Lung (tissue), 12 donors: Measurements from ENCODE around the gene SUN1. TPM values are rescaled to one million over a fixed set of nuclear protein-coding genes. Genes with fewer than 3 reads are reported as not detected.

Experiments used
- ATAC-seq: fragments of 200-7000 bp; cut with Tn5 transposase; one replicate; pipeline ENCODE4 v1.9.1; 2020; ENCODE audit warnings: moderate number of reproducible peaks; ENCODE audit not compliant: insufficient read depth, low FRiP score
- DNase-seq, 3 donors: peaks; one replicate each; pipeline ENCODE4 v3.0.0-alpha.2; 2013 to 2017
- H3K27ac ChIP-seq, 2 donors: one replicate each; pipeline ENCODE4 v1.5.1; 2013; ENCODE audit warnings: mild to moderate bottlenecking in 2 of 2, moderate library complexity in 2 of 2, control low read depth in 1 of 2, inconsistent platforms in 1 of 2, low read depth in 1 of 2, low read length in 1 of 2
- H3K27me3 ChIP-seq, 3 donors: one replicate each; pipeline ENCODE4 v1.5.1; 2013; ENCODE audit warnings: low read length in 2 of 3; ENCODE audit not compliant: control insufficient read depth in 3 of 3, insufficient read depth in 3 of 3
- H3K36me3 ChIP-seq, 4 donors: one replicate each; pipeline ENCODE4 v1.5.1; 2013; ENCODE audit warnings: low read length in 4 of 4, mild to moderate bottlenecking in 1 of 4, moderate library complexity in 1 of 4; ENCODE audit not compliant: control insufficient read depth in 4 of 4, insufficient read depth in 4 of 4
- H3K4me1 ChIP-seq, 5 donors: one replicate each; pipeline ENCODE4 v1.5.1; 2013; ENCODE audit warnings: low read length in 5 of 5, mild to moderate bottlenecking in 2 of 5, moderate library complexity in 1 of 5; ENCODE audit not compliant: control insufficient read depth in 5 of 5, insufficient read depth in 5 of 5
- H3K4me3 ChIP-seq: one replicate; pipeline ENCODE4 v1.5.1; 2013; ENCODE audit warnings: mild to moderate bottlenecking, control low read depth, moderate library complexity
- H3K9ac ChIP-seq, 2 donors: one replicate each; pipeline ENCODE4 v1.5.1; 2013; ENCODE audit warnings: low read length in 2 of 2, control low read depth in 1 of 2; ENCODE audit not compliant: insufficient read depth in 1 of 2
- H3K9me3 ChIP-seq, 4 donors: one replicate each; pipeline ENCODE4 v1.5.1; 2013; ENCODE audit warnings: low read length in 3 of 4, mild to moderate bottlenecking in 1 of 4, moderate library complexity in 1 of 4; ENCODE audit not compliant: control insufficient read depth in 4 of 4, insufficient read depth in 3 of 4
- CTCF ChIP-seq: IDR thresholded peaks from 2 replicates; pipeline ENCODE4 v1.5.1; 2012; ENCODE audit warnings: mild to moderate bottlenecking; ENCODE audit errors: control extremely low read depth, extremely low read depth
- WGBS, 2 donors: extraction: QIAGEN DNeasy Blood & Tissue Kit; methylation state at CpG; one replicate each; pipeline ENCODE4 v1.1.7; 2013; 5-methylcytosine and 5-hydroxymethylcytosine counted together
- polyA plus RNA-seq, 2 donors: library from polyadenylated mRNA; stranded (reverse); fragments of 200-250 nt; gene quantifications; one replicate each; pipeline ENCODE4 v1.2.1, GENCODE V29; 2013
- total RNA-seq, 2 donors: library from RNA; depleted of rRNA in 1 of 2; stranded (reverse); fragments of >200 nt in 1 of 2; gene quantifications; one replicate each; pipeline ENCODE4 v1.2.1, GENCODE V29; 2014 to 2021
- donor health status: control.
- donor health status: control.
- donor health status: Bipolar disorder and iron deficiency.
- donor health status: healthy.
- donor health status: DM: yes; HTN: yes; CAD: no.

SUN1 gene
- total and polyA plus RNA-seq, 4 donors, result 69.6 to 349 (median 104) TPM

DNA sequence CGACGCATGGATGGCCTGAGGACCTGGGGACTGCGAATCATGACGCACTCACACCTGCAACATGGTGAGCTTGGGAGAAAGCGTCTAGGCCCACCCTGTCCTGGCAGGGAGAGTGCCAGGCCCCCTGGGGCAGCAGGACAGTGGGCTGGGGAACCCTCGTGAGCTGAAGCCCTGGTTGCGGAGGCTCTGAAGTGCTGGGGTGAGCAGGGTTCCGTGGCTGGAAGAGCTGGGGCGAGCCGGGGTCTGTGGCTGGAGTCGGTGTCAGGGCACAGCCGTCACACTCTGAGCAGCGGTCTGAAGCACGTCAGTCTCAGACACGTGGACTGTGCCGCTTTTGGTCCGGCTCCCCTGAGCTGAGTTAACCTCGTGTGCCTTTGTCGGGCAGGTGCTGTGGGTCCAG, 4.7 kb downstream of the SUN1 start:
- WGBS, 2 donors, result 95 to 96% methylated on average over 19 of the region's 19 CpGs
- peaks cover 0 to 15% (median 6%) of the 10 kb centered on the region in 5 donors for H3K4me1 ChIP-seq
- H3K9ac ChIP-seq, result no peak overlapping the region
- DNase-seq, result no peak
- no peaks in the 10 kb centered on the region for H3K9me3 ChIP-seq
- ATAC-seq, result no peak
- H3K4me3 ChIP-seq, result no peak overlapping the region
- TF ChIP-seq CTCF, result no peak
- H3K27ac ChIP-seq, result peak overlapping the region in 1 of 2 donors; percentile 86
- no peaks in the 10 kb centered on the region for H3K27me3 ChIP-seq
- peaks cover under 1 to 22% (median 18%) of the 10 kb centered on the region in 4 donors for H3K36me3 ChIP-seq

DNA sequence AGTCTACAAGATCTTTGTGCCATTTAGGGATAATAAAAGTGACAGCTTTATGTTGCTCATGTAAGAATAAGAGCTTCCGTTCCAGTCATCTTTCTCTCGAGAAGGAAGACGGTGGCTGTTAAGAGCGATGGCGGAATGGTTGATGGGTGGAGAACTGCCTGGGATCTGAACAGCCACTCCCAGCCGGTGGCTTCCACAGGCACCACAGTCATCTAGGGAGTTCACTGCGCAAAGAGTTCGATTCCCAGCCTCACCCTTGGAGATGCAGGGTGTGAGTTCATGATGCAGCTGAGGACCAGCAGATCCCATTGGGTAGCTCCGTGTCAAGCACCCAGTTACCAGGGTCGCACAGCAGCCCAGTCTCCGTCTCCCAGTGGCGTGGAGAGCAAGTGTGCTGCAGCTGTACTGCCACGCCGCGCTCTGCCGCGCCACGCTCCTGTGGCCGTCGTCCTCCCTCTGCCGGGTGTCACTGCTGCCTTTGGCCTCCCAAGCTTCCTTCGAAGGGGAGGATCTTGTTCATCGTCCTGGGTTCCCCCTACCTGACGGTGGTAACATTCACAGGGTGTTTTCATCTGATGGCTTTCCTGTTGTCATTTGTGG, 7.8 kb downstream of the SUN1 start:
- DNase-seq, result no peak

GRCh38 chr7:841943-842342, 9.7 kb downstream of the SUN1 start:
- H3K9me3 ChIP-seq, result no peaks in the 10 kb centered on the region
- H3K4me1 ChIP-seq, result peaks cover 0 to 2% (median 0%) of the 10 kb centered on the region in 5 donors
- H3K27me3 ChIP-seq, result no peaks in the 10 kb centered on the region
- no peak overlapping the region for H3K4me3 ChIP-seq
- H3K27ac ChIP-seq, result peak overlapping the region in 1 of 2 donors; percentile 25
- peaks cover 5 to 37% (median 31%) of the 10 kb centered on the region in 4 donors for H3K36me3 ChIP-seq
- H3K9ac ChIP-seq, result peak overlapping the region in 1 of 2 donors; percentile 38
- ATAC-seq (no peak), DNase-seq (peak in 1 of 3 donors; percentile 40)
- TF ChIP-seq CTCF, result no peak
- 85 to 87% methylated on average over 16 of the region's 16 CpGs for WGBS, 2 donors

More for the DNA sequence above, 7.8 kb downstream of the SUN1 start:
- no peak for TF ChIP-seq CTCF
- Histone ChIP-seq H3K9ac (no peak overlapping the region), H3K9me3 (no peaks in the 10 kb centered on the region), H3K27me3 (no peaks in the 10 kb centered on the region), H3K4me1 (peaks cover 0 to 9% (median 0%) of the 10 kb centered on the region in 5 donors), H3K27ac (no peak overlapping the region), H3K4me3 (no peak overlapping the region), H3K36me3 (peaks cover 5 to 42% (median 27%) of the 10 kb centered on the region in 4 donors)
- ATAC-seq, result no peak
- 91 to 92% methylated on average over 24 of the region's 24 CpGs for WGBS, 2 donors
